HG03196 (cell line): ENCODE measurements around the gene PAGE3.

Source experiments
- ATAC-seq: cut with Tn5 transposase; IDR thresholded peaks from one replicate; pipeline ENCODE4 v1.9.1; 2021; ENCODE audit not compliant: unreplicated experiment

Gene PAGE3

GRCh38 chrX:55264816-55265215, at the start of gene PAGE3:
PAGE3 (minus strand) TSS chrX:55264916; CDS start chrX:55263903, 1,013 bp downstream.
- ATAC-seq: no peak

- no peak for ATAC-seq
These were observed 47.9 kb upstream of the PAGE3 start for GRCh38 chrX:55312655-55313054.

- no peak for ATAC-seq
These were observed 26.2 kb upstream of the PAGE3 start for GRCh38 chrX:55290963-55291362.

GRCh38 chrX:55279832-55280231, 15.1 kb upstream of the PAGE3 start:
- no peak for ATAC-seq

GRCh38 chrX:55260806-55261205, 3.9 kb downstream of the PAGE3 start:
- ATAC-seq: no peak

GRCh38 chrX:55253528-55253927, 11.2 kb downstream of the PAGE3 start:
- ATAC-seq: no peak

- no peak for ATAC-seq
These were observed 23.9 kb downstream of the PAGE3 start for GRCh38 chrX:55240788-55241340.

GRCh38 chrX:55220119-55220794, 44.5 kb downstream of the PAGE3 start, which contains the start of gene PAGE5:
PAGE5 (plus strand) TSS chrX:55220346; CDS start chrX:55221383, 1,037 bp downstream.
- ATAC-seq: no peak

- no peak for ATAC-seq
These were observed 51.3 kb downstream of the PAGE3 start for GRCh38 chrX:55213381-55213780.

GRCh38 chrX:55210931-55211677, 53.6 kb downstream of the PAGE3 start:
- ATAC-seq: no peak
